ENCODE measurements around the gene NEUROD1.
"Not testable (repeated sequence)": the region's sequence is repeated elsewhere in the genome, so short reads cannot be mapped to it uniquely, and the experiment has no call there.

Gene NEUROD1

DNA sequence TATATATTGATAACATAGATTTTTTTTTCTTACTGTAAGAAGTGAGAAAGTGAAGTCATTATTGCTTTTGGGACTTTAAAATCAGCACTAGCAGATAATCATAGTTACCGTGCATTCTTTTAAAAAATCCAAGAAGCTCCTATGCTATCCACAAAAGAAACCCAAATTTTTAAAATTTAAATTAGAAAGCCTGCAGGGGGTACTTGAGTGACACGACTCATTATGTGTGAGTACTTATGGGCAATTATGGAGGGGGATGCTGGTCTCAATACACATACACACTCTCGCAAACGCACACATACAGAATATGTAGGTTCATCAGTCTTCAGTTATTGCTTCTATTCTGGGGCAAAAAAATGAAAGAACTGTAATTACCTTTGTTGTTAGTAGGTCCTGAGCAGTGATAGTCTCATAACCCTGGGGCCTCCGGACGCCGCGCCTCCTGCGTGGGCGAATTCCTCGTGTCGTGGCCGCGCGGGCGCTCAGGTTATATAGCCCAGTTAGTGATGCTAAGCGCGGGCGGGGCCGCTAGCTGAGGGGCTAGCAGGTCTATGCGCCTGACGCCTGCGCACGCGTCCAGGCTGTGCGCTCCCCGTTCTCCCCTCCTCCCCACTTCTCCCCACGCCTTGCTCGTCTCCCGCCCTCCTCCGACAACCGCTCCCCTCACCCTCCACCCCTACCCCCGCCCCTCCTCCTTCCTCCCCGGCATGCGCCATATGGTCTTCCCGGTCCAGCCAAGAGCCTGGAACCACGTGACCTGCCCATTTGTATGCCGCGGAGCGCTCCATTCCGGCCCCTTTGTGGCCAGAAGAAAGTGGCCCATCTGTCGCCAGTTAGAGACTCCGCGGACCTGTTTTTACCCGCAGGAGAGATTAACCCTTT lies at the start of gene NEUROD1:
NEUROD1 (minus strand) TSS at position 463 of the 882 bp plus-strand sequence. CDS start 1,657 bp downstream, outside the sequence.
- no peak for DNase-seq

DNA sequence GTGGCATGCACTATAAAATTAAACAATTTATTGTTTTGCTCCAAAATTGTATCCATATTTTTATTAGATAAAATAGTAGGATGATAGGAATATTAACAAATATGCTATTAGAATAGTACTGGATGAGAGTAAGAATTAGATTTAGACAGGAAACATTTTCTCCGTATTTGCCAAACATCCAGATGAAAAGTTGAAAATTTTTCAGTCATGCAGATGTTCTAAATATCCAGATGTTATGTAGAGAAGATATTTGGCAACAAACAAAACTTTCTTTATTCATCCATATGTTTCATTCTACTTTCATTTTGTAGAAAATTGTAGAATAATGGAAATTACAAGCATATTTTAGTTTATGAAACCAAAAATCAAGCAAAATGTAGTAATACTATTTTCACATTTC lies 45.2 kb upstream of the NEUROD1 start:
- no peak for DNase-seq

DNA sequence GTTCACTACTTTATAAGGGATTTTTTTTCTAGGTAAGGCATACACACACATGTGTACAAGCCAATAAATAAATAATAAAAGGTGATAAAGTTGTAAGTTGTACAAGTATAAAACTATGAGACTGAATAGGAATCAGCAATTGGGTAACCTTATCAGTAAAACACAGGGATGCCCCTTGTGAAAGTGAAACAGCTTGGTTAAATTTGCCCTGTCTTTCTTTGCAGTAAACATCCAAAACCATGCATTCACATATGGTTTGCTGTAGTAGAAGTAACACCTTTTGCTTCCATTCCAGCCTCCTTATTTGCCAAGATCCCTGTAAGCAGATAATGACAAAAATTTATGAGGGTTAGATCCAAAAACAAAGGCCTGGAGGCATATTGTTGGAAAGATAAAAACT lies 44.3 kb upstream of the NEUROD1 start:
- no peak for DNase-seq

DNA sequence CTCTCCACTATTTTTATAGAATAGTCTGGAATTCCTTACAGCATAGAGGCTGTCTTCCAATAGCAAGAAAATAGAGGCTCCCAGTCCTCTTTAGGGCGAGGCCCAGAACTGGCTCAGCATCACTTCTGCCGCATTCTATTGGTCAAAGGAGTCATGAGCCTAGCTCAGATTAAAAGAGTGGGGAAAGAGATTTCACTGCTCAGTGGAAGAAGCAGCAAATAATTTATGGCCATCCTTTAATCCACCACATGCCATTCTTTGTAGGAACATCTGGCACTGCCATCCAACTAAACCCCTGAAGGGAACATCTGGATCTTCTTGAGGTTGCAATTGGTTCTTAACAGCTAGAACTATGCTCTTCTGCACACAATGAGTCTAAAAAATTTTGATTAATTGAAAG lies 43.4 kb upstream of the NEUROD1 start:
- no peak for DNase-seq

DNA sequence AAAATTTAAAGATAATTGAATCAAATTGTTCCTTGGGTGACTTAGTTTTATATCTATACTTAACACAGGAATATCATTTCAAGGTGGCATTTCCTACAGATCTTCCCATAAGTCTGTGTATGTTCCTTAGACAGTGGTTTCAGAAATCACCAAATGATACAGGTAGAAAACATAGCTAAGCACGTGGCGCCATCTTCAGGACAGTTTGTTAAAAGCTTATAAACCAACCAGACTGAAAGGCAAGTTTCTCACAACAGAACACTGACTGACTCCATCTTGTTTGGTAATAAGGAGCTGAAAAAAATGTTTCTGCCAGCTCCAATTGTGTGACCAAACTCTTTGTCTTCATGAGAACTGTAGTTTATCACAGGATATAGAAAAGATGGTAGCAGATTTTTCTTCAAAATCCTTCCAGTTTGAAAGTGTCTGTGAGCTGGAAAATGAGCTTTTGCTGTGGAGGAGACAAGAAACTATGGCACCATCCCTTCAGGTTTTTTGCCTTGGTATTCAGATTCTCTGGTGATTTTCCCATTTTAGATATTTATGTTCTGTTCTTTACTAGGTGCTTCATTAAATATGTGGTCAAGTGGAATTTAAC lies 34.8 kb upstream of the NEUROD1 start:
- peak; percentile 73 for DNase-seq

DNA sequence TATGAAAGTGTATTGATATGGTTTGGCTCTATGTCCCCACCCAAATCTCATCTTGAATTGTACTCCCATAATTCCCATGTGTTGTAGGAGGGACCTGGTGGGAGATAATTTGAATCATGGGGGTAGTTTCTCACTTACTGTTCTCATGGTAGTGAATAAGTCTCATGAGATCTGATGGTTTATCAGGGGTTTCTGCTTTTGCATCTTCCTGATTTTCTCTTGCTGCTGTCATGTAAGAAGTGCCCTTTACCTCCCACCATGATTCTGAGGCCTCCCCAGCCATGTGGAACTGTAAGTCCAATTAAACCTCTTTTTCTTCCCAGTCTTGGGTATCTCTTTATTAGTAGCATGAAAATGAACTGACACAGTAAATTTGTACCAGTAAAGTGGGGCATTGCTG lies 30.7 kb upstream of the NEUROD1 start:
- DNase-seq, result not testable (repeated sequence)

DNA sequence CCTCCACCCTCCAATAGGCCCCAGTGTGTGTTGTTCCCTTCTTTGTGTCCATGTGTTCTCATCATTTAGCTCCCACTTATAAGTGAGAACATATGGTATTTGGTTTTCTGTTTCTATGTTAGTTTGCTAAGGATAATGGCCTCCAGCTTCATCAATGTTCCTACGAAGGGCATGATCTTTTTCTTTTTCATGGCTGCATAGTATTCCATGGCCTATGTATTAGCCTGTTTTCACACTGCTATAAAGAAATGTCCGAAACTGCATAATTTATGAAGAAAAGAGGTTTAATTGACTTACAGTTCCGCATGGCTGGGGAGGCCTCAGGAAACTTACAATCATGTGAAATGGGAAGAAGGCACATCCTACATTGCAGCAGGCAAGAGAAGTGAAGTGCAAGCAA lies 22.2 kb upstream of the NEUROD1 start:
- DNase-seq, result not testable (repeated sequence)

DNA sequence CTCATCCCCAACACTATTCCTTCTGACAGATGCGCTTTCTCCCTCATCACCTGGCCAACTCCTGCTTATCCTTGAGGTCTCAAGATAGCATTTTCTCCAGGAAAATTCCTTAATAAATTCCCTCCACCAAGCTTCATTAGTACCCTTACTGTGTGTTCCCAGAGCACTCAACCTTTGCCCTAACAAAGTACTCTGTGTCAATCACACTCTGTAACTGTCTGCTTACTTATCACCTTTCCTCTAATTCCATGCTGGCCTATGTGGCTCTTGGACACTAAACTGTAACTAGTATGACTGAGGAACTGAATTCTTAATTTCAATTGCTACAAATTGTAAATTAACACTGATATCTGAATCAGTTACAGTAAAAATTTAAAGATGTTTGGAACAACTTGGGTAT lies 17.9 kb upstream of the NEUROD1 start:
- DNase-seq, result no peak

DNA sequence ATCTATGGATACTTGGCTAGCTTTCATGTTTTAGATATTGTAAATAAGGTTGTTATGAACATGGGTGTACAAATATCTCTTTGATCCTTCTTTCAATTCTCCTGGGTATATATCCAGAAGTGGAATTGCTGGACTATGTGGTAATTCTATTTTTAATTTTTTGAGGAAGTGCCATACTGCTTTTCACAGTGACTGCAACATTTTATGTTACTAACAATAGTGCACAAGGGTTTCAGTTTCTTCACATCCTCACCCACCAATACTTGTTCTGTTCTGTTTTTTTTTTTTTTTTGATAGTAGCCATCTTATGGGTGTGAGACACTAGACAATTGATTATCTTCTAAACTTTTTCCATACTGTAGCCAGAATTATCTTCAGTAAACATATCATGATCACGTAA lies 17.3 kb upstream of the NEUROD1 start:
- no peak for DNase-seq

DNA sequence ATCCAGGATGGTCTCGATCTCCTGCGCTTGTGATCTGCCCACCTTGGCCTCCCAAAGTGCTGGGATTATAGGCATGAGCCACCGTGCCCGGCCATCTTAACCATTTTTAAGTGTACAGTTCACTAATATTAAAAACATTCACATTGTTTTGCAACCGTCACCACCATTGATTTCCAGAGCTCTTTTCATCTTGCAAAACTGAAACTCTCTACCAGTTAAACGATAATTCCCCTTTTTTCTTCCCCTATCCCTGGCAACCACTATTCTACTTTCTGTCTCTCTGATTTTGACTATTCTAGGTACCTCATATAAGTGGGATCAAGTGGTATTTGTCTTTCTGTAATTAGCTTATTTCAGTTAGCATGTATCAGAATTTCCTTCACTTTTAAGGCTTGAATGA lies 16.8 kb upstream of the NEUROD1 start:
- no peak for DNase-seq

DNA sequence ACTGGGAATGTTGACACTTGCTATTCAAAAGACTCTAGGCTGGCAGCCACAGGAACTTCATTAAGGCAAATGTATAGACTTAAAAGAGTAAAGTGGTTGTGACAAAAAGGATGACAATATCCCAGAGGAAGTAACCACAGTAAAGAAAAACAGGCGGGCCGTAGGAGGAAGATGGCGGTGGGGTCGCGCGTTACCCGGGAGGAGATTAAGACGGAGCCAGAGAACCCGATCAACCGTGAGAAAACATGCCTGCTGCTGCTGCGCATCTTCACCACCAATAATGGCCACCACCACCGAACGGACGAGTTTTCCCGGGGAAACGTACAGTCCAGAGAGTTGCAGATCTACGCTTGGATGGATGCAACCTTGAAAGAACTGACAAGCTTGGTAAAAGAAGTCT lies 14.0 kb upstream of the NEUROD1 start:
- no peak for DNase-seq

DNA sequence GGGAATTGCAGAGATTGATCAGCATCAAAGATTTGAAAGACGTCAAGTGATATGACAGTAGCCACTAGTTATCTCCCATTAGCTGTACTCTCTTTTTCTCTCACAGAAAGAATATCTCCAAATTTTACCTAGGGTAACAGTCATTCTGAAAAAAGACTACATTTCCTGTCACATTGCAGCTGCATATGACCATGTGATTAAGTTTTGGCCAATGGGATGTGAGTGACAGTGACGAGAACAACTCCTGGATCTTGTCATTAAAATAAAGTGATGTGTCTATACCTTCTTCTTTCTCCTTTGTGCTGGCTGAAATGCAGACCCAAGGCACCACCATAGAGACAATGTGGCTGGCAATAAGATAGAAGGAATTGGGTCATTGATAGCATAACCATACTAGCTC lies 10.5 kb upstream of the NEUROD1 start:
- DNase-seq, result no peak

DNA sequence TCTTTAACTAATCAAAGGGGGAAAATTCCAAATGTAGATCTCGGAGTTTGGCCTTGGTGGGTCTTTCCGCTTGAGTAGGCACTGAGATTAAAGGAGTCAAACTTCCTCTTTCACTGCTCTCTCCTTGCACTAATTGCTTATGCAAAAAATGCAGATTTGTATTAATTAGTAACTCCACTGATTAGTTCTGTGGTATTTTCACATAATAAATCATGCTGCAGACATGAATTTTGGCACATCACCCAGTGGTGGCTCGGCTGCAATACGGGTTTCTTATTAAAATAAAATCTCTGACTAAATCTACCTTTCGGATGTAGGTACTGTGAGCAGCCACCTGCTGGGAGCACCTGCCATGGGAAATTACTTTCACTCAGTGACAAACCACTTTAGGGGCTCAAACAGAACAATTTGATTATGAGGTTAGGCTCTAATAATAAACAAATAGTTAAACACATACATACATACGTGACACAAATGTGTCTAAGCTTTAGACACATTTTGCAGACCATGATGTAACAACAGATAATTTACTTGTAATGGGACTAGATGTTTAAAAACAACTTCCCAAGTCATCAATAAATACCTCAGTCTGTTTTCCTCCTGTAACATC lies 6.4 kb upstream of the NEUROD1 start:
- DNase-seq, result no peak

DNA sequence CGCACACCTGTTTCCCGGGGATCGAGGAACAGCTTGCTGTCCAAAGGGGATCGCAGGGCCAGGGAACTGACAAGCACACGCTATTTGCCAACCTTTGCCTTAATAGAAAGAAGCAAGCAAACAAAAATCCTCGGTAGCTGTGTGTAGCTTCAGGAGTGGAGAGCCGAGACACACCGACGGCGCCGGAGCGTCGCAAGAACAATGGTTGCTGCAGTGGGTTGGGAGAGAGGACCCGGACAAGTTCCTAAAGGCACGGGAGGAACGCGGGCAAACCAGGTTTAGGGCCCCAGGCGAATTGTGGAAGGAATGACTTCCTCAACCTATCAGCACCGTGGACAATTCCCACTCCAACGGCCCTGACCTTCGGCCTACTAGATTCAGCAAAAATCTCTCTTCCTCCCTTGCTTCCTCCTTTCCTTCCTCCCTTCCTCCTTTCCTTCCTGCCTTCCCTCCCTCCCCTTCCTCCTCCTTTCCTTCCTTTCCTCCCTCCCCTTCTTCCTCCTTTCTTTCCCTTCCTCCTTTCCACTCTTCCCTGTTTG lies 4.9 kb upstream of the NEUROD1 start:
- no peak for DNase-seq

DNA sequence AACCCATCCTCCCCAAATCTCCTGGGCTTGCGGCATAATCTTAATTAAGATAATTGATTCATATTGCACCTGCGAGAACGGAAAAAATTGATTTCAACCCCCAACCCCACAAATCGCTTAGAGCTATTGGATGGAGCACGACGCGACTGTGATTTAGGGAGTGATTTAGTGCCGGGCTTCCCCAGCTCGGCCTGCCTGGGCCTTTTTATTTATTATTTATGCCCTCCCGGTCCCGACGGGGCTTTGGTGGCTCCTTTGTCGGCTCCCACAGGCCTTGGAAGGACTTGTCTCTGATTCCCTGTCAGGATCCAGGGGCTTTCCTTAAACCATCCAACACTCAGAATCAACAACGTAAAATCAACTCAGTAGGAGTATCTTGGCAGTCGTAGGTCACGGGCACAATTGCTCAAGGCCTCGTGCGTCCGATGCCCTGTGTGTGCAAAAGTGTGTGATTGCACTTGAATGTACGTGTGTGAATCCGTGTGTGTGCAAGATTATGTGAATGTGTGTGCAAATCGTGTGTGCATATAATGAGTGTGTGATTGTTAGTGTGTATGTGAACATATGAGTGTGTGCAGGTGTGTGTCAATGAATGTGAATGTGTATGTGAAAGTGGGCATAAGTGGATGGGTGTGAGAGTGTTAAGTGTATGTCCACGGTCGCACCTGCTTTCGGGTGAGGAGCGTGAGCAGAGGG lies 4.3 kb upstream of the NEUROD1 start:
- DNase-seq, result no peak

DNA sequence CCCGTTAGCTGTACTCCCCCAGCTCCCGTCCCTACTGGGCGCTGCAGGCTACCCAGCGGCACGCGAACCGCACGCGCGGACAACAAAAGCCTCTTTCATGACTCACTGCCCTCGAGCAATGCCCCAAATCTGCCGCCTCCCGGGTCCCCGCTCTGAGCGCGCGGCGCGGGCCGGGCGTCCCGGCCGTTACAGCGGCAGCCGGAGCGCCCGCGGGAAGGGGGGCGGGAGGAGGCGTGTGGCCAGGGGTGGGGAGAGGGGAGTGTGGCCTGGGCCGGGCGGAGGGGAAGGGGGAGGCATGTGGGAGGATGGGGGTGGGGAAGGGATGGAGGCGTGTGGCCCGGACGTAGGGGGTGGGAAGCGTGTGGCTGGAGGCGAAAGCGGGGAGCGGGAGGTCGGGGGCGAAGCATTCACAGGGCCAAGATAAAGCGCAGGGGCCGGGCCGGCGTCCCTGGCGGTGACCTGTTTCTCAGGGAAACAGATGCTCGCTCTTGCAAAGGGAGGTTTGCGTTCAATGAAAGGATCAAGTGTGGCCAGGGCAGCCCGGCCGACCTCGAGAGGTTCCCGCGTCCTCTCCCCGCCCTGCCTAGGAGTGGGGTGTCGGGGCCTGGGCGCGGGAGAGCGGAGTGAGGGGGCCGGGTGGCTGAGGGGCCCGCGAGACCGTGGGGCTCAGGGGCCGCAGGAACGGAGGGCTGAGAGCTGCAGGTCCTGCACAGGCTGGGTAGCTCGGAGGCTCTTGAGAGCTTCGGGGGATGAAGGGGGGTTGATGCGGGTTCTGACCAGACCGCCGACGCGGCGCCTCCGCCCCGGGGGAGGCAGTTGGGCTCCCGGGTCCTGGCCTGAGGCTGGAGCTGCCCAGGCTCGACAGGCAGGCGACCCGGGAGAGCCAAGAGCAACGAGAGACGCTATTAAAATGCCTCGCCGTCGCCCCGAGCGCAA lies 3.5 kb upstream of the NEUROD1 start:
- DNase-seq, result no peak

DNA sequence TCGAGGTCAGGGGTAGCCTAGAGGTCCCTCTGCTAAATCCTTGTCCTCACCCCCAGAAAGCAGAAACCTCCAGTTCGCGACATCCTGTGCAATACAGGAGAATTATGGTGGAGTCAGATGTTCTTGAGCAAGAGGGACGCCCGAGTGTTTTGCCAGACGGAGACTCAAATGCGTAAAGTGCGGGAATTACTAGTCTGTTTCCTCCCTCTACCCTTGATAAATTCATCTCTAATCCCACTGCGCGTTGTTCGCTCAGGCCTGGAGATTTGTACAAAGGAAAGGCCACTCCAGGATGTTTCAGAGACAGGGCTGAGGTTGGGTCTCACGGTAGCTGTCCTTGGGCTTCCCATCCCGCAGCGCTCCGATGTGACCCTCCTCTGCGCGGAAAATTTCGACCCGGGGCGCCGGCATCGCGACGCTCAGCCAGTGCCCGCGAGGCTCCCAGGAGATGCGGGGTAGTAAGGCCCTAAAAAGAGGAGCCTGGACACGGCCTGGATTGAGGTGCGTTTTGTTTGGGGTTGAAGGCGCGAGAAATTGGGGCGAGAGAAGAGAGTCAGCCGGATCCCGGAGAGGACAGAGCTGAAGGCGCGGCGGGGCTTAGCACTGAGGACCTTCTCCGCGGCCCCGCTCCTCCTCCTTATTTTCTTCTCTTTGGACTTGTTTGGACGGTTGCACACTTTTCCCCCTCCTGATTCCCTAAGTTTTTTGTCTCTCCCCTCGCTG lies 2.6 kb upstream of the NEUROD1 start:
- no peak for DNase-seq

DNA sequence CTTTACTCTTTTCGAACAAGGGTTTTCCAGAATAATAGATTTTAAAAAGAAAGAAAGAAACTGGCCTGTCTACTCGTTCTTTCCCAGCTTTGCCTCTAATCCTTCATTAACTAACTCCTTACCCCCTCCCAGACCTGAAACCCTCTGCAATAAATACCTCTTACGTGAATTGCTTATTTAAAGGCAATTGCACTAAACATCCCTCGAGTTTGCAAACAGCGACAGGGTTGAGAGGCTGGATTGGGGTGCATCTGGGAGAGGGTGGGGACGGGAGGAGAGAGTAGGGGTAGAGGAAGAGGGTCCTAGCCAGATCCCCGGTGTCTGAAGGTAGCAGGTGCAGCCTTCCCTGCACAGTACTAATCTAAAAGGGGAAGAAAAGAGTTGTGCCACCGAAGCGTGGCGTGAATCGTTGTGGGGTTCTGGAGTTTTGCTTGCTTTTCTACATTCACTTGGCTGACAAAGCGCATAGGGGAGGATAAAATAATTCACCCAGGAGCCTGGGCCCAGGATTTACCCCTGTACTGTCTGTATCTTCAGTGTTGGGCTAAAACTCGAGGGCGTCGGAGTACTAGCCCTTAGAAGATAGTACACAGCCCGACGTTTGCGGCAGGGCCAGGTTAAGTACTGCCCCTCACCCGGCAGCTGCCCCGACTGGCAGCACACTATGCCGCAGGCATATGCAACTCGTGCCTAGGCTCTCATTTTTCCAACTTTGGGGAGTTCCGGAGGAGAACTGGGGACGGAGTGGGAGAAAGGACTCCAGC lies 1.9 kb upstream of the NEUROD1 start:
- DNase-seq, result no peak

DNA sequence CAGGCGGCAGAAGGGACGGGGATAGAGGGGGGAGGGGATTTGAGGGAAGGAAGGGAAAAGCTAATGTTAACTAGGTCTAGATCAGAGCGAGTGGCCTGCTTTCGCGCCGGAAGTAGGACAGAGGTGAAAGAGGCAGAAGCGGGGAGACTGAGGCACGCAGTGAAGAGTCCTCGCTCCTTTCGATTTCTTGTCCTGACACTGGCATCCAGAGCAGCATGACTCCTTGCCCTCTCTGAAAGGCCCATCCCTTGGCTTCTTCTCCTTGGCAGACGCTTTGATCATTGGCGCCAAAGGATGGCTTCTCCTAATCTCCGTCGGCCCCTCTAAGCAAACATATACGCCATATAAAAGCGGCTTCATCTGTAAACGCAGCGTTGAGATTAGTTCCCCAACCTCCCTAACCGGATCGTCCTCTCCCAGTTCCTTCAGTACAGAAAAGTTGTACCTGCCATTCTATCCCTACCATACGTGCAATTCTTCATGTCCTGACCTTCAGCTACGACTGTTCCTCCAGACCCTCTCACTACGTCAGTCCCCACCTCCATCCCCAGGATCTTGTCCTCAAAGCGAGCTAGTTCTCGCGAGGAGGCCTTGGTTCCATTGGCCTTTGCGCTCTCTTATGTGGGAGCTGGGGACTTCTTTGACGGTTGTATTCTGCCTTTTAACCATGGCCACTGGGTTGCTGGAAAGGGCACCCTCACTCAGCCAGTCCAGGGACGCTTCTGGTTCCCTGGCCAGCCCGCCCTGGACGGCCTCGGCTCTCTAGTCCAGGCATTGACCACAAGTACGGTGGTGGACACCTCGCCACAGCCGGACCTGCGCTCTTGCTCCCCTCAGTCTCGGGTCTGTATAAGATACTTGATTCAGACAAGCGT lies 857 bp upstream of the NEUROD1 start:
- no peak for DNase-seq

Data from right forelimb (tissue), 1 donor.